Lung (tissue), 12 donors: ENCODE results near the gene ANXA3. TPM values are rescaled to one million over a fixed set of nuclear protein-coding genes. Genes with fewer than 3 reads are reported as not detected.

Experiments used
- ATAC-seq: fragments of 200-7000 bp; cut with Tn5 transposase; one replicate; pipeline ENCODE4 v1.9.1; 2020; ENCODE audit warnings: moderate number of reproducible peaks; ENCODE audit not compliant: insufficient read depth, low FRiP score
- DNase-seq, 3 donors: peaks; one replicate each; pipeline ENCODE4 v3.0.0-alpha.2; 2013 to 2017
- H3K27ac ChIP-seq, 2 donors: one replicate each; pipeline ENCODE4 v1.5.1; 2013; ENCODE audit warnings: mild to moderate bottlenecking in 2 of 2, moderate library complexity in 2 of 2, control low read depth in 1 of 2, inconsistent platforms in 1 of 2, low read depth in 1 of 2, low read length in 1 of 2
- H3K27me3 ChIP-seq, 3 donors: one replicate each; pipeline ENCODE4 v1.5.1; 2013; ENCODE audit warnings: low read length in 2 of 3; ENCODE audit not compliant: control insufficient read depth in 3 of 3, insufficient read depth in 3 of 3
- H3K36me3 ChIP-seq, 4 donors: one replicate each; pipeline ENCODE4 v1.5.1; 2013; ENCODE audit warnings: low read length in 4 of 4, mild to moderate bottlenecking in 1 of 4, moderate library complexity in 1 of 4; ENCODE audit not compliant: control insufficient read depth in 4 of 4, insufficient read depth in 4 of 4
- H3K4me1 ChIP-seq, 5 donors: one replicate each; pipeline ENCODE4 v1.5.1; 2013; ENCODE audit warnings: low read length in 5 of 5, mild to moderate bottlenecking in 2 of 5, moderate library complexity in 1 of 5; ENCODE audit not compliant: control insufficient read depth in 5 of 5, insufficient read depth in 5 of 5
- H3K4me3 ChIP-seq: one replicate; pipeline ENCODE4 v1.5.1; 2013; ENCODE audit warnings: mild to moderate bottlenecking, control low read depth, moderate library complexity
- H3K9ac ChIP-seq, 2 donors: one replicate each; pipeline ENCODE4 v1.5.1; 2013; ENCODE audit warnings: low read length in 2 of 2, control low read depth in 1 of 2; ENCODE audit not compliant: insufficient read depth in 1 of 2
- H3K9me3 ChIP-seq, 4 donors: one replicate each; pipeline ENCODE4 v1.5.1; 2013; ENCODE audit warnings: low read length in 3 of 4, mild to moderate bottlenecking in 1 of 4, moderate library complexity in 1 of 4; ENCODE audit not compliant: control insufficient read depth in 4 of 4, insufficient read depth in 3 of 4
- WGBS, 2 donors: extraction: QIAGEN DNeasy Blood & Tissue Kit; methylation state at CpG; one replicate each; pipeline ENCODE4 v1.1.7; 2013; 5-methylcytosine and 5-hydroxymethylcytosine counted together
- polyA plus RNA-seq, 2 donors: library from polyadenylated mRNA; stranded (reverse); fragments of 200-250 nt; gene quantifications; one replicate each; pipeline ENCODE4 v1.2.1, GENCODE V29; 2013
- total RNA-seq, 2 donors: library from RNA; depleted of rRNA in 1 of 2; stranded (reverse); fragments of >200 nt in 1 of 2; gene quantifications; one replicate each; pipeline ENCODE4 v1.2.1, GENCODE V29; 2014 to 2021
- TF ChIP-seq, protein P1 (sequence below): IDR thresholded peaks from 2 replicates; pipeline ENCODE4 v1.5.1; 2012; ENCODE audit warnings: mild to moderate bottlenecking; ENCODE audit errors: control extremely low read depth, extremely low read depth
- donor health status: control.
- donor health status: control.
- donor health status: Bipolar disorder and iron deficiency.
- donor health status: healthy.
- donor health status: DM: yes; HTN: yes; CAD: no.

Gene ANXA3
- total and polyA plus RNA-seq, 4 donors, result 84.1 to 244 (median 156) TPM

- Histone ChIP-seq H3K4me1 (peaks cover 3 to 18% (median 9%) of the 10 kb centered on the region in 5 donors), H3K4me3 (no peak overlapping the region), H3K27me3 (no peaks in the 10 kb centered on the region), H3K36me3 (no peaks in the 10 kb centered on the region), H3K9me3 (no peaks in the 10 kb centered on the region), H3K9ac (no peak overlapping the region), H3K27ac (no peak overlapping the region)
- TF ChIP-seq, protein P1, sequence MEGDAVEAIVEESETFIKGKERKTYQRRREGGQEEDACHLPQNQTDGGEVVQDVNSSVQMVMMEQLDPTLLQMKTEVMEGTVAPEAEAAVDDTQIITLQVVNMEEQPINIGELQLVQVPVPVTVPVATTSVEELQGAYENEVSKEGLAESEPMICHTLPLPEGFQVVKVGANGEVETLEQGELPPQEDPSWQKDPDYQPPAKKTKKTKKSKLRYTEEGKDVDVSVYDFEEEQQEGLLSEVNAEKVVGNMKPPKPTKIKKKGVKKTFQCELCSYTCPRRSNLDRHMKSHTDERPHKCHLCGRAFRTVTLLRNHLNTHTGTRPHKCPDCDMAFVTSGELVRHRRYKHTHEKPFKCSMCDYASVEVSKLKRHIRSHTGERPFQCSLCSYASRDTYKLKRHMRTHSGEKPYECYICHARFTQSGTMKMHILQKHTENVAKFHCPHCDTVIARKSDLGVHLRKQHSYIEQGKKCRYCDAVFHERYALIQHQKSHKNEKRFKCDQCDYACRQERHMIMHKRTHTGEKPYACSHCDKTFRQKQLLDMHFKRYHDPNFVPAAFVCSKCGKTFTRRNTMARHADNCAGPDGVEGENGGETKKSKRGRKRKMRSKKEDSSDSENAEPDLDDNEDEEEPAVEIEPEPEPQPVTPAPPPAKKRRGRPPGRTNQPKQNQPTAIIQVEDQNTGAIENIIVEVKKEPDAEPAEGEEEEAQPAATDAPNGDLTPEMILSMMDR, result no peak
- peak in 1 of 3 donors; percentile 49 for DNase-seq
- ATAC-seq, result no peak
Measured at GRCh38 chr4:78644063-78644691, 92.6 kb downstream of the ANXA3 start.

DNA sequence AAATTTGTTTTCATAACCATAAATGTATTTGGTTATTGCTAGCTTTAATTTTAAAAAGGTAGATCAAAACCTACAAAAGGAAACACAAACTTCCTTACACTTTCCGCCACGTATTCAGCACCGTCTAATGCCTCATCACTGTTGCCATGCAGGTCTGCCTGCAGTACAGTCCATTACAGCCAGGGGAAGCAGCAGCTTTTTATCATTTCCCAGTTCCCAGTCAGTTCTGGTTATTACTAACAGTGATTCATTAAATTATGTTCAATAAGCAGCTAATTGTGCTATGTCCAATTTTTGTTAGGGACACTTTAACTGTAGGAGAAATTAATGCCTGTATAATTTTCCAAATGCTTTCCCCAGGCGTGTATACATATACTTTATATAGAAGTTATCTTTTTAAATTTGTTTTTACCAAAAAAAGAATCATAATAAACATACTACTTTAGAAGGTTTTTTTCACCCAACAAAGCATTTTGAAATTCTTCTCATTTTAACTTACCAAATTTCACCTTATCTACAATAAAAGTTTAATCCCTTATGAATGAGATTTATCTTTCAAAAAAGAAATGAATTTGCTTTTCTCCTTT is 93.3 kb downstream of the ANXA3 start:
- TF ChIP-seq, protein P1, result peak; percentile 75
- Histone ChIP-seq H3K4me3 (no peak overlapping the region), H3K9me3 (no peaks in the 10 kb centered on the region), H3K9ac (peak overlapping the region in 1 of 2 donors; percentile 38), H3K4me1 (peaks cover 3 to 18% (median 9%) of the 10 kb centered on the region in 5 donors), H3K36me3 (no peaks in the 10 kb centered on the region), H3K27me3 (no peaks in the 10 kb centered on the region), H3K27ac (no peak overlapping the region)
- DNase-seq (peak; percentile 62 to 78 (median 75)), ATAC-seq (peak; percentile 86)
- WGBS, 2 donors, result 26 to 27% methylated on average over 4 of the region's 4 CpGs

GRCh38 chr4:78645853-78646757 is 94.5 kb downstream of the ANXA3 start:
- DNase-seq (peak; percentile 79 to 95 (median 92)), ATAC-seq (peak; percentile 68)
- H3K9me3 ChIP-seq, result no peaks in the 10 kb centered on the region
- H3K36me3 ChIP-seq, result no peaks in the 10 kb centered on the region
- TF ChIP-seq, protein P1, result no peak
- peak overlapping the region; percentile 55 to 91 for H3K27ac ChIP-seq
- no peaks in the 10 kb centered on the region for H3K27me3 ChIP-seq
- H3K4me1 ChIP-seq, result peaks cover 6 to 18% (median 9%) of the 10 kb centered on the region in 5 donors
- H3K4me3 ChIP-seq, result no peak overlapping the region
- peak overlapping the region in 1 of 2 donors; percentile 69 for H3K9ac ChIP-seq
- WGBS, 2 donors, result 30% methylated on average over 10 of the region's 10 CpGs
